Coronary artery (tissue), 2 donors: ENCODE measurements around the gene LAMTOR4.
"Not testable (repeated sequence)": the region's sequence is repeated elsewhere in the genome, so short reads cannot be mapped to it uniquely, and the experiment has no call there.

Source experiments
- DNase-seq: peaks from one replicate; pipeline ENCODE4 v3.0.0-alpha.2; 2017; ENCODE audit warnings: low spot score
- H3K27ac ChIP-seq, 2 donors: fragments of 200-600 bp; sonication (generic); one replicate each; pipeline ENCODE4 v1.5.1; 2016 to 2019
- H3K4me3 ChIP-seq: fragments of 200-600 bp; sonication (generic); 2 replicates; pipeline ENCODE4 v1.5.1; 2016; ENCODE audit warnings: mild to moderate bottlenecking, moderate library complexity
- CTCF ChIP-seq: fragments of 200-600 bp; sonication (generic); IDR thresholded peaks from one replicate; pipeline ENCODE4 v1.5.1; 2019; ENCODE audit warnings: antibody characterized with exemption

LAMTOR4 gene

GRCh38 chr7:100124301-100125230 lies 24.2 kb upstream of the LAMTOR4 start:
- H3K27ac ChIP-seq, result no peak overlapping the region
- no peak for DNase-seq
- H3K4me3 ChIP-seq, result no peak overlapping the region
- TF ChIP-seq CTCF, result no peak

- Histone ChIP-seq H3K27ac (peak overlapping the region; percentile 87 to 95), H3K4me3 (peak overlapping the region; percentile 89)
- no peak for DNase-seq
- TF ChIP-seq CTCF, result no peak
These were observed 22.3 kb upstream of the LAMTOR4 start for GRCh38 chr7:100126239-100126930.

- Histone ChIP-seq H3K4me3 (peak within 1 kb of the TSS; percentile 89), H3K27ac (peak within 1 kb of the TSS; percentile 87 to 95)
- DNase-seq, result peak; percentile 90
- TF ChIP-seq CTCF, result no peak
These were observed 21.5 kb upstream of the LAMTOR4 start, which contains the start of gene MBLAC1 for GRCh38 chr7:100126931-100127865. Gene MBLAC1 (plus strand): TSS chr7:100126967. CDS start chr7:100127396, 429 bp downstream.

- Histone ChIP-seq H3K4me3 (peak overlapping the region; percentile 89), H3K27ac (peak overlapping the region; percentile 87 to 95)
- no peak for TF ChIP-seq CTCF
- no peak for DNase-seq
These were observed 20.7 kb upstream of the LAMTOR4 start for GRCh38 chr7:100127866-100128636.

- Histone ChIP-seq H3K27ac (no peak overlapping the region), H3K4me3 (no peak overlapping the region)
- no peak for DNase-seq
- TF ChIP-seq CTCF, result no peak
These were observed 20.1 kb upstream of the LAMTOR4 start for GRCh38 chr7:100128637-100128963.

- H3K27ac ChIP-seq, DNase-seq, H3K4me3 ChIP-seq: not testable (repeated sequence)
These were observed 18.5 kb upstream of the LAMTOR4 start for GRCh38 chr7:100130220-100130607.
